22Rv1 (cell line): ENCODE data around the gene CFAP221.

Experiments used
- ZFX ChIP-seq: fragments of 450-650 bp; IDR thresholded peaks from 2 replicates; pipeline ENCODE4 v1.6.1; 2017; ENCODE audit warnings: antibody characterized with exemption, borderline replicate concordance
- TF ChIP-seq, protein P1 (sequence below): fragments of 450-650 bp; IDR thresholded peaks from 2 replicates; pipeline ENCODE4 v1.5.1; 2017; ENCODE audit warnings: mild to moderate bottlenecking

DNA sequence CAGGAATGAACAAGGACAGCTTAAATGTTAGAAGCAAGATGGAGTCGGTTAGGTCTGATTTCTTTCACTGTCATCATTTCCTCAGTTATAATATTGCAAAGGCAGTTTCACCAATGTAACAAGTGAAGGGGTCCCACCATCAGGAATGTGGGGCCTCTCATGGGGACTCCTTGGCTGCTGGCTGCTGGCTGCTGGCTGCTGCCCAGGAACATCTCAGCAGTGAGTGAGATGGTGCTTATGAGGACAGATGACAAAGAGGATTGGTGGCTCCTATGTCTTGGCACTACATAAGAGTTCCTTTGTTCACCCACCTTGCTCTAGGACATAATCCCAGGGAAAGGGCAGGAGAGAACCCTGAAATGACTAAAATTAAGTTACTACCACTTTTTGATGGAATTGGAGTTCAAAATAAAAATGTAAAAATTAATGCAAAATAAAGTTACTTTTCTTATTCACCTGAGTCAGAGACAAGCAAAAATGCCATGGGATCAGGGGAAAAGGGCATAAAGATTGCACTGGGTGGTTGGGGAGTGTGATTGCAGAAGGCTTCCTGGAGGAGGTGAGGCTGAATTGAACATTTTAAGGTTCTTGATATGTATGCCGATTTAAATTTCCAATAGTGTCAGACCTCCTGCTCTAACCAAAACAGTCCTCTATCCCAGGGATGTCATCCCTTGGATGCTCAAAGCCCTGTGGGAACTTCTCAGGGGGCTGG, 158.1 kb downstream of the CFAP221 start:
- TF ChIP-seq, protein P1, sequence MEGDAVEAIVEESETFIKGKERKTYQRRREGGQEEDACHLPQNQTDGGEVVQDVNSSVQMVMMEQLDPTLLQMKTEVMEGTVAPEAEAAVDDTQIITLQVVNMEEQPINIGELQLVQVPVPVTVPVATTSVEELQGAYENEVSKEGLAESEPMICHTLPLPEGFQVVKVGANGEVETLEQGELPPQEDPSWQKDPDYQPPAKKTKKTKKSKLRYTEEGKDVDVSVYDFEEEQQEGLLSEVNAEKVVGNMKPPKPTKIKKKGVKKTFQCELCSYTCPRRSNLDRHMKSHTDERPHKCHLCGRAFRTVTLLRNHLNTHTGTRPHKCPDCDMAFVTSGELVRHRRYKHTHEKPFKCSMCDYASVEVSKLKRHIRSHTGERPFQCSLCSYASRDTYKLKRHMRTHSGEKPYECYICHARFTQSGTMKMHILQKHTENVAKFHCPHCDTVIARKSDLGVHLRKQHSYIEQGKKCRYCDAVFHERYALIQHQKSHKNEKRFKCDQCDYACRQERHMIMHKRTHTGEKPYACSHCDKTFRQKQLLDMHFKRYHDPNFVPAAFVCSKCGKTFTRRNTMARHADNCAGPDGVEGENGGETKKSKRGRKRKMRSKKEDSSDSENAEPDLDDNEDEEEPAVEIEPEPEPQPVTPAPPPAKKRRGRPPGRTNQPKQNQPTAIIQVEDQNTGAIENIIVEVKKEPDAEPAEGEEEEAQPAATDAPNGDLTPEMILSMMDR, result no peak
- no peak for TF ChIP-seq ZFX
